ENCODE results near the gene KHDRBS1.
"Not testable (repeated sequence)": the region's sequence is repeated elsewhere in the genome, so short reads cannot be mapped to it uniquely, and the experiment has no call there.

Gene KHDRBS1

GRCh38 chr1:32066489-32066873 lies 52.8 kb downstream of the KHDRBS1 start:
- no peak for DNase-seq

GRCh38 chr1:32068957-32069588 lies 55.4 kb downstream of the KHDRBS1 start:
- DNase-seq: no peak

- peak; percentile 63 for DNase-seq
These were observed 58.3 kb downstream of the KHDRBS1 start for GRCh38 chr1:32071758-32072621.

- DNase-seq: peak; percentile 79
These were observed 59.1 kb downstream of the KHDRBS1 start, which contains the start of gene TMEM39B for GRCh38 chr1:32072622-32073298. Gene TMEM39B (plus strand): TSS chr1:32072939. CDS start chr1:32073048, 109 bp downstream.

GRCh38 chr1:32073299-32074229 lies 59.9 kb downstream of the KHDRBS1 start:
- DNase-seq: no peak

- DNase-seq: no peak
These were observed 61.2 kb downstream of the KHDRBS1 start for GRCh38 chr1:32074841-32075240.

GRCh38 chr1:32077451-32077850 lies 63.8 kb downstream of the KHDRBS1 start:
- DNase-seq: no peak

- DNase-seq: no peak
These were observed 68.4 kb downstream of the KHDRBS1 start for GRCh38 chr1:32082022-32082421.

- not testable (repeated sequence) for DNase-seq
These were observed 72.7 kb downstream of the KHDRBS1 start for GRCh38 chr1:32086381-32086780.

- no peak for DNase-seq
These were observed 77.5 kb downstream of the KHDRBS1 start for GRCh38 chr1:32091176-32091575.

GRCh38 chr1:32091591-32091990 lies 77.9 kb downstream of the KHDRBS1 start:
- no peak for DNase-seq

All from NCI-H510A treated with DMSO at 0.1 percent for 48 hours (cell line).